ENCODE data around the gene GRIK4. TPM values are rescaled to one million over a fixed set of nuclear protein-coding genes. Genes with fewer than 3 reads are reported as not detected.

GRIK4 gene
- total and polyA plus RNA-seq, 2 donors from 2014 or later = 0.25 TPM; not detected in 1

DNA sequence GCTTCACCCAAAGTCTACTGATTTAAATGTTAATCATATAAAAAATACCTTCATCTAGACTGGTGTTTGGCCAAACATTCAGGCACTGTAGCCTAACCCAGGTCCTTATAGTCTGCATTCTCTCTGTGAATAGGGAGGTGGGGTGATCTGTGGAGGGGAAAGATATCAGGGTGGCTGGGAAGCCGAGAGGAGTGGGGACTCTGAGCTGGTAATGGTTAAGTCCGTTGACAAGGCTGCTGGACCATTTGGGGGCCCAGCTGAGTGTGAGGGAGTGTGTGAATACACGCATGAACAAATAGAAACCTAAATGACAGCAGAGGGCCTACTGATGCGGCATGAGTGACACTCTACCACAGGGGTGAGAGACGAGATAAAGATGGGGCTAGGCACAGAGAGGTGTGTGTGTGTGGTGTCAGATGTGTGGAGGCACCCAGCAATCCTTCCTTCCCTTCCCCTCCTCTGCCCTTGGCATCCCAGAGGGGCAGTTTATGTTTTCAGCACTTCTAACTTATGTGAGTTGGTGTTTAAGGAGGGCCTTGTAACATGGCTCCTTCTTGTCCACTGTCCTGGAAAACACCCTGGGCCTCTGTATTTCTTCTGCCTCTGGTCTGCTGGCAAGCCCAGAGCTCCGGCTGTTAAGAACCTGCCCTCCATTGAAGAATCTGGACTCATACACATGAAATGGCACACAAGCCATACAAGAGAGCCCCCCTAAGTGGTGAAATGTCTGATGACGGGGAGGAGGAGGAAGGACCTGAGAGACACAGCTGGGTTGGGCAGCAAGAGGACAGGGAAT lies 263.2 kb downstream of the GRIK4 start:
- intact Hi-C loops (cut with DNase I) = no loop called here
- H3K4me1 ChIP-seq (ENCODE audit: control insufficient read depth in 2 of 3, insufficient read depth in 2 of 3, low read depth in 1 of 3, low read length in 3 of 3) = no peaks in the 10 kb centered on the region
- TF ChIP-seq, protein P1, sequence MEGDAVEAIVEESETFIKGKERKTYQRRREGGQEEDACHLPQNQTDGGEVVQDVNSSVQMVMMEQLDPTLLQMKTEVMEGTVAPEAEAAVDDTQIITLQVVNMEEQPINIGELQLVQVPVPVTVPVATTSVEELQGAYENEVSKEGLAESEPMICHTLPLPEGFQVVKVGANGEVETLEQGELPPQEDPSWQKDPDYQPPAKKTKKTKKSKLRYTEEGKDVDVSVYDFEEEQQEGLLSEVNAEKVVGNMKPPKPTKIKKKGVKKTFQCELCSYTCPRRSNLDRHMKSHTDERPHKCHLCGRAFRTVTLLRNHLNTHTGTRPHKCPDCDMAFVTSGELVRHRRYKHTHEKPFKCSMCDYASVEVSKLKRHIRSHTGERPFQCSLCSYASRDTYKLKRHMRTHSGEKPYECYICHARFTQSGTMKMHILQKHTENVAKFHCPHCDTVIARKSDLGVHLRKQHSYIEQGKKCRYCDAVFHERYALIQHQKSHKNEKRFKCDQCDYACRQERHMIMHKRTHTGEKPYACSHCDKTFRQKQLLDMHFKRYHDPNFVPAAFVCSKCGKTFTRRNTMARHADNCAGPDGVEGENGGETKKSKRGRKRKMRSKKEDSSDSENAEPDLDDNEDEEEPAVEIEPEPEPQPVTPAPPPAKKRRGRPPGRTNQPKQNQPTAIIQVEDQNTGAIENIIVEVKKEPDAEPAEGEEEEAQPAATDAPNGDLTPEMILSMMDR (IDR thresholded peaks at IDR 0.05; ENCODE audit: borderline replicate concordance, extremely low read depth, insufficient read depth) = no peak
- no peak overlapping the region for H3K9ac ChIP-seq (ENCODE audit: low read length in 3 of 3)
- DNase-seq = peak in 1 of 5 donors; percentile 5
- no peak for FAIRE-seq
- H3K4me3 ChIP-seq (ENCODE audit: low read length in 3 of 3) = no peak overlapping the region
- no peaks in the 10 kb centered on the region for H3K36me3 ChIP-seq (ENCODE audit: control insufficient read depth in 2 of 3, insufficient read depth in 3 of 3, low read length in 3 of 3)
- H3K9me3 ChIP-seq (ENCODE audit: control insufficient read depth in 2 of 3, insufficient read depth in 1 of 3, low read length in 3 of 3) = no peaks in the 10 kb centered on the region
- H3K27me3 ChIP-seq (ENCODE audit: control insufficient read depth, insufficient read depth, low read length) = no peaks in the 10 kb centered on the region
- no peak overlapping the region for H3K27ac ChIP-seq (ENCODE audit: low read depth in 2 of 2, low read length in 2 of 2)

DNA sequence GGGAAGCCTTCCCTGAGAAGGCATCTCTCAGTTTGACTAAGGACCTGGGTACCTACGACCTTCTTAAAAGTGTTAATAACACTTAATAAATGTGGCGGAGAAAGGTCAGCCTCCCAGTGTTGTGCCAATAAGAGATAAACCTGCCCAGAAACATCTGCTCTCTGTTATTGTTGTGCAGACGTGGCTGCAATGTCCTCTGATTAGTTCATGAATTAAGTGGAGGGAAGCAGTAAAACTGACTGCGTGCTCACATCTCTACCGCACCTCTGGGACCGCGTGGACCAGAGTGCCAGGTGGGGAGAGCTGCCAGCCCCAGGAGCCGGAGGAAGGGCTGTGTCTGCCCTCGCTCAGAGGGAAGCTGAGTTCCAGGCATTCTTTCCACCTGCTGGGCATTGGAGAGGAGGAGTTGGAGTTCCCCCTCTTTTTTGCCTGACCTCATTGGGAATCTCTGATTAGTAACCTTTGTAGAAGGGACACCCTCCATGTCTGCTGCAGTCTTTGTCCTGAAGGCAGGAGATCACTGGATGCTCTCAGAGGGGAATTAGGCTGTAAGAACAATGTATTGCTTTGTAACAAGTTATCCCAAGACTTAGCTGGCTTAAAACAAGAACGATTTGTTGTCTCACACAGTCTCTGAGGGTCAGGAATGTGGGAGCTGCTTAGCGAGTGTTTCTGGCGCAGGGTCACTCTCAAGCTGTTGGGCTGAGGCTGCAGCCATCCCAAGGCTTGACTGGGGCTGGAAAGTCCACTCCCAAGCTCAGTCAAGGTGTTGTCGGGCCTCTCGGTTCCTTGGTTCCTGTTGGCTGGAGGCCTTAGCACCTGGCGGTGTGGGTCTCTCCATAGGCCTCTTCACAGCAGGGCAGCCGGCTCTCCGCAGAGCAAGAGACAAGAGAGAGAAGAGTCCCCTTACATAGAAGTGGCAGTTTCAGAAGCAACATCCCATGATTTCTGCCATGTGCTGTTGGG lies 264.7 kb downstream of the GRIK4 start:
- no peak overlapping the region for H3K27ac ChIP-seq (ENCODE audit: low read depth in 2 of 2, low read length in 2 of 2)
- FAIRE-seq = no peak
- no peaks in the 10 kb centered on the region for H3K36me3 ChIP-seq (ENCODE audit: control insufficient read depth in 2 of 3, insufficient read depth in 3 of 3, low read length in 3 of 3)
- no peak overlapping the region for H3K4me3 ChIP-seq (ENCODE audit: low read length in 3 of 3)
- H3K9ac ChIP-seq (ENCODE audit: low read length in 3 of 3) = no peak overlapping the region
- no peaks in the 10 kb centered on the region for H3K4me1 ChIP-seq (ENCODE audit: control insufficient read depth in 2 of 3, insufficient read depth in 2 of 3, low read depth in 1 of 3, low read length in 3 of 3)
- intact Hi-C loops (cut with DNase I) = no loop called here
- TF ChIP-seq, protein P1 (IDR thresholded peaks at IDR 0.05; ENCODE audit: borderline replicate concordance, extremely low read depth, insufficient read depth) = no peak
- no peaks in the 10 kb centered on the region for H3K9me3 ChIP-seq (ENCODE audit: control insufficient read depth in 2 of 3, insufficient read depth in 1 of 3, low read length in 3 of 3)
- peak in 2 of 5 donors; percentile 18 to 36 for DNase-seq
- no peaks in the 10 kb centered on the region for H3K27me3 ChIP-seq (ENCODE audit: control insufficient read depth, insufficient read depth, low read length)

DNA sequence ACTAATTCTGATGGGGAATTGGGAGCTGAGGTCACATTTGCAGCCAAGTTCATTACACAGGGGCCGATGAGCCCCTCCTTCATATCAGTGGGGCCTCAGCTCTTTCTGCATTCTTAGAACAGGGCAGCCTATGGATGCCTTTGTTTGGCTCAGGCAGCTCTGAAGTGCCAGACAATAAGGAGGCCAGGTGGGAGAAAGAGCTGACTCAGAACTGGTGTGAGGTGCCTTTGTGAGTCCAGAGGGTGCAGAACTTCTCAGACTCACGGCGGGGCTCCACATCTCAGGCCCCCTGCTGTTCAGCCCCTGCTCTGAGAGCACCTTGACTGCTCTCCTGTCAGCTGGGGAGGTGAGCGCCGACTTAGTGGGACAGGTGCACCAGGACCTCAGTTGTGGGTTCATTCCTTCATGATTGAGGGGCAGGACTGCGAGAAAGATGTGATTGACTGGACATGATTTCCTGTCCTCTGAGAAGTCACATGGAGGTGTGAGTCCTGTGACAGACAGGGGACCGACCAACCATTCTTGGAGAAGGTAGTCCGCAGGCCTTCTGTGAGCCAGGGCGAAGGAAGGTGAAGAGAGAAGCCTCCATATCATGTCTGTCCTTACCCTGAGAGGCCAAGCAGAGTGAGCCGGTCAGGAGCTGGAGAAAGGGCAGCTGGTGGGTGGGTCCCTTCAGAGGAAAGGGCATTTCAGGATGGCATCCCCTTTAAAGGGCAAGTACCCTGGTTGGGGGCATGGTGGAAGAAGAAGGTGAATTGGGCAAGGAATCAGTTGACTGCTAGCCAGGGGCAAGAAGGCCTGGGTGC lies 267.3 kb downstream of the GRIK4 start:
- FAIRE-seq (no peak), DNase-seq (peak in 1 of 5 donors; percentile 2)
- no peak overlapping the region for H3K27ac ChIP-seq (ENCODE audit: low read depth in 2 of 2, low read length in 2 of 2)
- no peak overlapping the region for H3K9ac ChIP-seq (ENCODE audit: low read length in 3 of 3)
- H3K4me3 ChIP-seq (ENCODE audit: low read length in 3 of 3) = no peak overlapping the region
- H3K36me3 ChIP-seq (ENCODE audit: control insufficient read depth in 2 of 3, insufficient read depth in 3 of 3, low read length in 3 of 3) = no peaks in the 10 kb centered on the region
- TF ChIP-seq, protein P1 (IDR thresholded peaks at IDR 0.05; ENCODE audit: borderline replicate concordance, extremely low read depth, insufficient read depth) = no peak
- H3K4me1 ChIP-seq (ENCODE audit: control insufficient read depth in 2 of 3, insufficient read depth in 2 of 3, low read depth in 1 of 3, low read length in 3 of 3) = no peaks in the 10 kb centered on the region
- H3K9me3 ChIP-seq (ENCODE audit: control insufficient read depth in 2 of 3, insufficient read depth in 1 of 3, low read length in 3 of 3) = no peaks in the 10 kb centered on the region
- intact Hi-C loops (cut with DNase I) = no loop called here
- H3K27me3 ChIP-seq (ENCODE audit: control insufficient read depth, insufficient read depth, low read length) = no peaks in the 10 kb centered on the region

All from kidney (tissue), 14 donors.